Ammon's horn (tissue), 1 donor: ENCODE data around the gene XBP1.
"Not testable (repeated sequence)": the region's sequence is repeated elsewhere in the genome, so short reads cannot be mapped to it uniquely, and the experiment has no call there.

Source experiments
- DNase-seq: peaks from one replicate; pipeline ENCODE4 v3.0.0-alpha.2; 2016; ENCODE audit warnings: low spot score

Gene XBP1

GRCh38 chr22:28817919-28818859 lies 17.8 kb upstream of the XBP1 start:
- no peak for DNase-seq

GRCh38 chr22:28817064-28817463 lies 16.7 kb upstream of the XBP1 start:
- DNase-seq: no peak

- no peak for DNase-seq
Observed at GRCh38 chr22:28815729-28816128, 15.4 kb upstream of the XBP1 start.

- no peak for DNase-seq
Observed at GRCh38 chr22:28815111-28815510, 14.7 kb upstream of the XBP1 start.

- peak; percentile 35 for DNase-seq
Observed at GRCh38 chr22:28813772-28814518, 13.6 kb upstream of the XBP1 start.

- no peak for DNase-seq
Observed at GRCh38 chr22:28812516-28812915, 12.1 kb upstream of the XBP1 start.

GRCh38 chr22:28810821-28811491 lies 10.6 kb upstream of the XBP1 start:
- peak; percentile 56 for DNase-seq

GRCh38 chr22:28808716-28809355 lies 8.5 kb upstream of the XBP1 start:
- no peak for DNase-seq

GRCh38 chr22:28805426-28805825 lies 5.1 kb upstream of the XBP1 start:
- DNase-seq: not testable (repeated sequence)

GRCh38 chr22:28802595-28803123 lies 2.3 kb upstream of the XBP1 start:
- DNase-seq: no peak

GRCh38 chr22:28801845-28802594 lies 1.7 kb upstream of the XBP1 start:
- DNase-seq: no peak

- DNase-seq: peak; percentile 50
Observed at GRCh38 chr22:28799606-28800307, 612 bp downstream of the XBP1 start.

GRCh38 chr22:28798810-28799605 lies 1.4 kb downstream of the XBP1 start:
- peak; percentile 29 for DNase-seq

GRCh38 chr22:28795932-28796856 lies 4.2 kb downstream of the XBP1 start:
- DNase-seq: no peak

GRCh38 chr22:28795071-28795693 lies 5.2 kb downstream of the XBP1 start:
- DNase-seq: no peak

GRCh38 chr22:28793976-28794584 lies 6.3 kb downstream of the XBP1 start:
- DNase-seq: no peak
